IPS-18a (cell line): ENCODE measurements around the gene YDJC.
"Not testable (repeated sequence)": the region's sequence is repeated elsewhere in the genome, so short reads cannot be mapped to it uniquely, and the experiment has no call there.

Source experiments
- H3K27ac ChIP-seq: one replicate; pipeline ENCODE4 v1.5.1; 2013; ENCODE audit warnings: low read length
- H3K27me3 ChIP-seq: one replicate; pipeline ENCODE4 v1.6.1; 2013; ENCODE audit warnings: mild to moderate bottlenecking, low read length; ENCODE audit not compliant: control insufficient read depth, insufficient read depth
- H3K36me3 ChIP-seq: one replicate; pipeline ENCODE4 v1.6.1; 2013; ENCODE audit warnings: low read depth, low read length; ENCODE audit not compliant: control insufficient read depth
- H3K4me1 ChIP-seq: one replicate; pipeline ENCODE4 v1.6.1; 2013; ENCODE audit warnings: low read depth, low read length; ENCODE audit not compliant: control insufficient read depth
- H3K4me3 ChIP-seq: one replicate; pipeline ENCODE4 v1.5.1; 2013; ENCODE audit warnings: low read length
- H3K9ac ChIP-seq: one replicate; pipeline ENCODE4 v1.6.1; 2013; ENCODE audit warnings: mild to moderate bottlenecking, low read length, moderate library complexity
- H3K9me3 ChIP-seq: one replicate; pipeline ENCODE4 v1.6.1; 2013; ENCODE audit warnings: low read depth, low read length; ENCODE audit not compliant: control insufficient read depth

Gene YDJC

GRCh38 chr22:21629255-21630149 is at the start of gene YDJC:
Gene YDJC (minus strand): TSS chr22:21630022. CDS start chr22:21630014, 8 bp downstream.
- Histone ChIP-seq H3K9ac (peak within 1 kb of the TSS; percentile 95), H3K4me1 (no peaks in the 10 kb centered on the region)

GRCh38 chr22:21679383-21679782 is 49.6 kb upstream of the YDJC start:
- H3K4me3 ChIP-seq = no peak overlapping the region
- H3K27ac ChIP-seq = no peak overlapping the region
- H3K9ac ChIP-seq = no peak overlapping the region
- no peaks in the 10 kb centered on the region for H3K4me1 ChIP-seq
- no peaks in the 10 kb centered on the region for H3K9me3 ChIP-seq
- H3K36me3 ChIP-seq = peaks cover 16% of the 10 kb centered on the region
- H3K27me3 ChIP-seq = no peaks in the 10 kb centered on the region

More at GRCh38 chr22:21629255-21630149, at the start of gene YDJC:
- Histone ChIP-seq H3K27ac (peak within 1 kb of the TSS; percentile 60), H3K9me3 (no peaks in the 10 kb centered on the region), H3K36me3 (peaks cover 4% of the 10 kb centered on the region), H3K27me3 (no peaks in the 10 kb centered on the region), H3K4me3 (peak within 1 kb of the TSS; percentile 91)

DNA sequence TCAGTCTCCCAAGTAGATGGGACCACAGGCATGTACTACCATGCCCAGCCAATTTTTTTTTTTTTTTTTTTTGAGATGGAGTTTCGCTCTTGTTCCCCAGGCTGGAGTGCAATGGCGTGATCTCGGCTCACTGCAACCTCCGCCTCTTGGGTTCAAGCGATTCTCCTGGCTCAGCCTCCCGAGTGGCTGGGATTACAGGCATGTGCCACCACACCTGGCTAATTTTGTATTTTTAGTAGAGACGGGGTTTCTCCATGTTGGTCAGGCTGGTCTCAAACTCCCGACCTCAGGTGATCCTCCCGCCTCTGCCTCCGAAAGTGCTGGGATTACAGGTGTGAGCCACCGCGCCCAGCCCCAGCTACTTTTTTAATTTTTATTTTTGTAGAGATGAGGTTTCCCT is 49.0 kb upstream of the YDJC start:
- not testable (repeated sequence) for H3K9ac ChIP-seq, H3K27ac ChIP-seq, H3K4me1 ChIP-seq, H3K9me3 ChIP-seq, H3K27me3 ChIP-seq, H3K4me3 ChIP-seq
- peaks cover 19% of the 10 kb centered on the region for H3K36me3 ChIP-seq

DNA sequence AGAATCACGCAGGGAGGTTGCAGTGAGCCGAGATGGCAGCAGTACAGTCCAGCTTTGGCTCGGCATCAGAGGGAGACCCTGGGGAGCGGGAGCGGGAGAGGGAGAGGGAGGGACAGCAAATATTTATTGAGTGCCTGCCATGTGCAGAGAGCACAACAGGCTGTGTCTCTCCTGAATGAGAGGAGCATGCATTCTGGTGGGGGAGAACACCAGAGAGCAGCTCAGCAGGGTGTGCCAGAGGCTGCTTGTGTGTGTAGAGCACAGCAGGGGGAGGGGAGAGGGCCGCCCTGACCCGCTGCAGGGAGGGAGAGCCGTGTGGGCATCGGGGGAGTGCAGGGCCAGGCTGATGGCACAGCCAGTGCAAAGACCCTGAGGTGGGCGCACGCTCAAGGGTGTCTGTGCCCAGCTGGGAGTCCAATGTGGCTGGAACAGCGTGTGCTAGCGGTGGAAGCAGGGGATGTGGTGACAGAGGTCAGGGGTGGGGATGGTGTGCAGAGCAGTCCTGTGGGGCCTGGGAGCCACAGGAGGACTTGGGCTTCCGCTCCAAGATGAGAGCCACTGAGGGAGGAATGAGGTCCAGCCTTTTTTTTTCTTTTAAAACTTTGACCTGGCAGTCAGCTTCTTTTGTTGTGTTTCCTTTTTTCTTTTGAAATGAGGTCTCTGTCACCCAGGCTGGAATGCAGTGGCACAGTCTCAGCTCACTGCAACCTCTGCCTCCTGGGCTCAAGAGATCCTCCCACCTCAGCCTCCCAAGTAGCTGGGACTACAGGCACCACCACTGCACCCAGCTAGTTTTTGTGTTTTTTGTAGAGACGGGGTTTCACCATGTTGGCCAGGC is 48.0 kb upstream of the YDJC start:
- Histone ChIP-seq H3K27me3 (no peaks in the 10 kb centered on the region), H3K9ac (no peak overlapping the region), H3K36me3 (peaks cover 23% of the 10 kb centered on the region), H3K9me3 (no peaks in the 10 kb centered on the region), H3K4me1 (no peaks in the 10 kb centered on the region), H3K4me3 (no peak overlapping the region), H3K27ac (no peak overlapping the region)

GRCh38 chr22:21674638-21675245 is 44.9 kb upstream of the YDJC start:
- Histone ChIP-seq H3K36me3 (peaks cover 47% of the 10 kb centered on the region), H3K4me3 (no peak overlapping the region), H3K27ac (no peak overlapping the region), H3K27me3 (no peaks in the 10 kb centered on the region), H3K4me1 (no peaks in the 10 kb centered on the region), H3K9ac (no peak overlapping the region), H3K9me3 (no peaks in the 10 kb centered on the region)

- Histone ChIP-seq H3K36me3 (peaks cover 47% of the 10 kb centered on the region), H3K9ac (no peak overlapping the region), H3K4me3 (no peak overlapping the region), H3K9me3 (no peaks in the 10 kb centered on the region), H3K27ac (no peak overlapping the region), H3K4me1 (no peaks in the 10 kb centered on the region), H3K27me3 (no peaks in the 10 kb centered on the region)
Measured at GRCh38 chr22:21673534-21674321, 43.9 kb upstream of the YDJC start.

DNA sequence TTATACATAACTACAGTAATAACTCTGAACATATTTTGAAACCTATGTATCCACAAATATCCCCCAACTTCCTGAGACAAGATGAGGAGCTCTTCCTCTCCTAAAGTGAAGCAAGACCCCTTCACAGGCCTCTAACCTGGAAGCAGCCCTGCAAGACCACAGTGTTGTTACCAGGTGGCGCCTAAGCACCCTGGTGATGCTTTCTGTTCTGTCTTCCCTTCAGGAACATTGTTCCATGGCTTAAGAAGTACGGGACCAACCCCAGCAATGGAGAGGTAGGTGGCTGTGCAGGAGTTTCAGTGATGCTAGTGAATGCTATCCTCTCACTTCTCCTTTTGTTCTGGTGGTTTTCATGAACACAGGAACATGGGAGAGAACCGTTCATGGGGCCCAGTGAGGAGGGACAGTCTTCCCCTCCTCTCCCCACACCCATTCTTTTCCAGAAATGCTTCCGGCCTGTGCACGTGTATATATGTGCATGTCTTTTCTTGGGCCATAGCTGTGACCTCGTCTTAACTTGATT is 42.3 kb upstream of the YDJC start:
- Histone ChIP-seq H3K27ac (no peak overlapping the region), H3K36me3 (peaks cover 47% of the 10 kb centered on the region), H3K9me3 (no peaks in the 10 kb centered on the region), H3K27me3 (no peaks in the 10 kb centered on the region), H3K4me1 (no peaks in the 10 kb centered on the region), H3K9ac (no peak overlapping the region), H3K4me3 (no peak overlapping the region)

DNA sequence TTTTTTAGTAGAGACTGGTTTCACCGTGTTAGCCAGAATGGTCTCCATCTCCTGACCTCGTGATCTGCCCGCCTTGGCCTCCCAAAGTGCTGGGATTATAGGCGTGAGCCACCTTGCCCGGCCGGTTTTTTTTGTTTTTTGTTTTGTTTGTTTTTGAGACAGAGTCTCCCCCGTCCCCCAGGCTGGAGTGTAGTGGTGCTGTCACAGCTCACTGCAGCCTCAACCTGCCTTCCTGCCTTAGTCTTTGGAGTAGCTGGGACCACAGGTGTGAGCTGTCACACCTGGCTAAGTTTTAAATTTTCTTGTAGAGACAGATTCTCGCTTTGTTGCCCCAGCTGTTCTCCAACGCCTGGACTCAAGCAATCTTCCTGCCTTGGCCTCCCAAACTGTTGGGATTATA is 39.2 kb upstream of the YDJC start:
- peaks cover 28% of the 10 kb centered on the region for H3K36me3 ChIP-seq
- no peaks in the 10 kb centered on the region for H3K9me3 ChIP-seq
- H3K9ac ChIP-seq = no peak overlapping the region
- H3K4me1 ChIP-seq = no peaks in the 10 kb centered on the region
- H3K27me3 ChIP-seq = no peaks in the 10 kb centered on the region
- no peak overlapping the region for H3K4me3 ChIP-seq
- H3K27ac ChIP-seq = no peak overlapping the region

GRCh38 chr22:21666786-21667185 is 37.0 kb upstream of the YDJC start:
- no peaks in the 10 kb centered on the region for H3K4me1 ChIP-seq
- H3K9ac ChIP-seq = peak overlapping the region; percentile 58
- H3K9me3 ChIP-seq = no peaks in the 10 kb centered on the region
- H3K36me3 ChIP-seq = peaks cover 15% of the 10 kb centered on the region
- peak overlapping the region; percentile 91 for H3K4me3 ChIP-seq
- H3K27ac ChIP-seq = no peak overlapping the region
- H3K27me3 ChIP-seq = no peaks in the 10 kb centered on the region

DNA sequence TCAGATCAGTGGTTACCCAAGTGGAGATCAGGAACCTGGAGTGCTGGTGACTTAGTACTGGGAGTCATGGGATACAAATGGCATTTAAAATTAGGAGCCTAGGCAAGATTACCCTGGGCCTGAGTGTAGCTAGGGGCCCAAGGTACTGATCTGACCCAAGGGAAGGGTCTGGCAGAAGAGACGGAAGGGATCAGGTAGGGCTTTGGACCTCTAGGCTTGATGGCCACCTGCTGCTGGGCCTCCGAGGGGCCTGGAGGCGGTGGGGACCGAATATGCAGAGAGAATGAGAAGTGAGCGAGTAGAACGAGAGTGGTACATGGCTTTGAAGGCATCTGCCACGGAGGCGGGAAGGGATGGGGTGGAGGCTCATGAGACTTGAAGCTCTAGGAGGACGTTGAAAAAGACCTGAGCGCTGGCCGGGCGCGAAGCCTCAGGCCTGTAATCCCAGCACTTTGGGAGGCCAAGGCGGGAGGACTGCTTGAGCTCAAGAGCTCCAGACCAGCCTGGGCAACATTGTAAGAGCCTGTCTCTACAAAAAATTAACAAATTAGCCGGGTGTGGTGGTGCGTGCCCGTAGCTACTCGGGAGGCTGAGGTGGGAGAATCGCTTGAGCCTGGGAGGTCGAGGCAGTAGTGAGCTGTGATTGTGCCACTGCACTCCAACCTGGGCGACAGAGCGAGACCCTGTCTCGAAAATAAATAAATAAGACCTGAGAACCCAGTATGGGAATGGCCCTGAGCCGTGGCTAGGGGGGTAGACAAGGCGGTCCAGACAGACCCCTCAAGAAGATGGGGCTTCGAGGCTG is 35.4 kb upstream of the YDJC start:
- Histone ChIP-seq H3K36me3 (no peaks in the 10 kb centered on the region), H3K27me3 (no peaks in the 10 kb centered on the region), H3K9ac (no peak overlapping the region), H3K27ac (no peak overlapping the region), H3K9me3 (no peaks in the 10 kb centered on the region), H3K4me3 (peak overlapping the region; percentile 91), H3K4me1 (no peaks in the 10 kb centered on the region)
